HepG2 (cell line): Measurements from ENCODE around the gene ZFPM1. TPM values are rescaled to one million over a fixed set of nuclear protein-coding genes. Genes with fewer than 3 reads are reported as not detected.

ENCODE experiments used
- CBX5 ChIP-seq: sonication (generic); formaldehyde crosslinking; IDR thresholded peaks from 2 replicates; pipeline ENCODE4 v1.4.0; 2020; ENCODE audit warnings: missing genetic modification reagents, borderline replicate concordance
- CENPT ChIP-seq: sonication (generic); formaldehyde crosslinking; IDR thresholded peaks from 2 replicates; pipeline ENCODE4 v1.8.0; 2022; ENCODE audit warnings: low read depth, mild to moderate bottlenecking, moderate library complexity, missing genetic modification reagents
- MAFK ChIP-seq, 2 experiments: IDR thresholded peaks in 1 of 2; conservative IDR thresholded peaks in 1 of 2; 2 replicates each; pipeline ENCODE4 v1.6.1; 2011; ENCODE audit warnings: improper control_type of control experiment in 2 of 2, low read length in 2 of 2
- NR2C2 ChIP-seq: sonication (generic); formaldehyde crosslinking; IDR thresholded peaks from 2 replicates; pipeline ENCODE4 v1.4.0; 2020; ENCODE audit warnings: missing genetic modification reagents, mild to moderate bottlenecking, moderate library complexity, borderline replicate concordance
- PTBP1 ChIP-seq: fragments of 200-400 bp; formaldehyde crosslinking; IDR thresholded peaks from 2 replicates; pipeline ENCODE4 v1.6.1; 2018; ENCODE audit warnings: low read length, low read depth; ENCODE audit not compliant: poor library complexity, severe bottlenecking
- RAD51 ChIP-seq: fragments of 450-650 bp; IDR thresholded peaks from 2 replicates; pipeline ENCODE4 v1.6.1; 2016; ENCODE audit warnings: borderline replicate concordance
- SIX1 ChIP-seq: sonication (generic); formaldehyde crosslinking; IDR thresholded peaks from 2 replicates; pipeline ENCODE4 v1.4.0; 2020; ENCODE audit warnings: missing genetic modification reagents, borderline replicate concordance
- ZBTB7A ChIP-seq: sonication (generic); formaldehyde crosslinking; IDR thresholded peaks from 2 replicates; pipeline ENCODE4 v1.8.0; 2022; ENCODE audit warnings: mild to moderate bottlenecking, missing genetic modification reagents
- ZFP1 ChIP-seq: IDR thresholded peaks from 2 replicates; pipeline ENCODE4 v1.6.1; 2016
- ZFX ChIP-seq: sonication (generic); formaldehyde crosslinking; IDR thresholded peaks from 2 replicates; pipeline ENCODE4 v1.4.0; 2020; ENCODE audit warnings: mild to moderate bottlenecking, low read depth, missing genetic modification reagents, moderate library complexity
- ZFY ChIP-seq: sonication (generic); formaldehyde crosslinking; IDR thresholded peaks from 2 replicates; pipeline ENCODE4 v1.4.0; 2020; ENCODE audit warnings: missing genetic modification reagents
- ZNF136 ChIP-seq: sonication (generic); formaldehyde crosslinking; IDR thresholded peaks from 2 replicates; pipeline ENCODE4 v1.8.1; 2022; ENCODE audit warnings: low read depth, mild to moderate bottlenecking, moderate library complexity, missing genetic modification reagents
- ZNF143 ChIP-seq: sonication (generic); formaldehyde crosslinking; IDR thresholded peaks from 2 replicates; pipeline ENCODE4 v1.4.0; 2020; ENCODE audit warnings: missing genetic modification reagents
- ZNF263 ChIP-seq: sonication (generic); formaldehyde crosslinking; IDR thresholded peaks from 2 replicates; pipeline ENCODE4 v1.4.0; 2020; ENCODE audit warnings: missing genetic modification reagents
- ZNF670 ChIP-seq: sonication (generic); formaldehyde crosslinking; IDR thresholded peaks from 2 replicates; pipeline ENCODE4 v1.8.0; 2022; ENCODE audit warnings: mild to moderate bottlenecking, missing genetic modification reagents, borderline replicate concordance
- ZNF724P ChIP-seq: sonication (generic); formaldehyde crosslinking; IDR thresholded peaks from 2 replicates; pipeline ENCODE4 v1.8.0; 2022; ENCODE audit warnings: missing genetic modification reagents, borderline replicate concordance
- ZNF749 ChIP-seq: sonication (generic); formaldehyde crosslinking; IDR thresholded peaks from 2 replicates; pipeline ENCODE4 v1.8.0; 2022; ENCODE audit warnings: mild to moderate bottlenecking, missing genetic modification reagents, moderate library complexity, borderline replicate concordance
- ZNF776 ChIP-seq: sonication (generic); formaldehyde crosslinking; IDR thresholded peaks from 2 replicates; pipeline ENCODE4 v1.4.0; 2020; ENCODE audit warnings: mild to moderate bottlenecking, missing genetic modification reagents
- polyA plus RNA-seq, 8 experiments: library from polyadenylated mRNA; depleted of rRNA in 3 of 8; stranded (reverse) in 7 of 8; unstranded in 1 of 8; fragments of >200 nt; fragmentation: Illumina TruSeq in 4 of 8; extraction: Trizol in 4 of 8; gene quantifications; 2 replicates each; pipeline versions ENCODE4 v1.2.1 to v1.2.3, GENCODE V29; 2011 to 2016; ENCODE audit warnings: low read depth in 4 of 8, missing spikeins in 1 of 8, mixed read lengths in 1 of 8; ENCODE audit not compliant: insufficient read depth in 1 of 8
- total RNA-seq, 5 experiments: library from RNA; depleted of rRNA; stranded (reverse); fragments of >200 nt; fragmentation: Illumina TruSeq; extraction: Trizol; gene quantifications; 2 replicates each; pipeline ENCODE4 v1.2.3, GENCODE V29; 2016; ENCODE audit warnings: low read depth in 1 of 5
- TF ChIP-seq, protein P1 (sequence below): sonication (generic); formaldehyde crosslinking; IDR thresholded peaks from 2 replicates; pipeline ENCODE4 v1.4.0; 2020; ENCODE audit warnings: mild to moderate bottlenecking, low read depth, missing genetic modification reagents
- TF ChIP-seq, protein P2 (sequence below): IDR thresholded peaks from 2 replicates; pipeline ENCODE4 v1.6.1; 2016
- TF ChIP-seq, protein P3 (sequence below): fragments of 450-650 bp; IDR thresholded peaks from 2 replicates; pipeline ENCODE4 v1.6.1; 2017; ENCODE audit warnings: mild to moderate bottlenecking
- TF ChIP-seq, protein P4 (sequence below): sonication (generic); formaldehyde crosslinking; IDR thresholded peaks from 2 replicates; pipeline ENCODE4 v1.8.1; 2023; ENCODE audit warnings: mild to moderate bottlenecking, inconsistent platforms, moderate library complexity, missing genetic modification reagents, borderline replicate concordance
- TF ChIP-seq, protein P5 (sequence below): sonication (generic); formaldehyde crosslinking; IDR thresholded peaks from 2 replicates; pipeline ENCODE4 v1.8.1; 2023; ENCODE audit warnings: missing genetic modification reagents, mild to moderate bottlenecking, borderline replicate concordance

The ZFPM1 gene
- total and polyA plus RNA-seq, 2 of the 13 experiments (the other 11 are each of a cell fraction or from before 2014, with no cell fraction given), result 1.3 to 3.8 TPM

DNA sequence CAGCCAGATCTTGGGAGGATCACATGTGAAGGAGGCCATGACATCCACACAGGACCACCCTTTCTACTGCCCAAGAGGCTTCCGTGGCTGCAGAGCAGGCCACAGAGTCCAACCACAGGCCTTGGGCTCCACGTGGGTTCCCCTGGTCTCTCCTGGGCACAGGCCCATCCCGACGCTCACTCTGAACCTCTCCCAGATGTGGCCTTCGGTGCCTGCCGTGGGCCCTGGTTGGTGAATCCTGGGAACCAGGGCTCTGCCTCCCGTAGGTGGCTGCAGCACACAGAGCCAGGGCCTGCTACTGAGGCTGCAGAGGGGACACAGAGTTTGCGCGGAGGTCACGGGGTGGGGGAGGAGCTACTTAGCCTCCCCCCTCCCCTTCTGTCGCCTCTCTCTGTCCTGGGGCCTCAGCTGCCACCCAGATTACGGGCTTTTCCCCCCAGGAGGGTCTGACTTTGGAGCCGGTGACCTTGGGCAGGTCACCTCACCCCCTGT is 55.3 kb downstream of the ZFPM1 start (continued):
- TF ChIP-seq ZFY (CRISPR knock-in tag) (peak; percentile 69), PTBP1 (peak; percentile 15), CENPT (CRISPR knock-in tag) (peak; percentile 10; the same call in 1 of the 2 replicates), ZFP1 (CRISPR knock-in tag) (no peak), NR2C2 (CRISPR knock-in tag) (no peak), ZNF143 (CRISPR knock-in tag) (0 out of 2 replicates have a peak, but pooled peaks have one; percentile 1), MAFK (conservative IDR thresholded peaks at IDR 0.05 in 1 of 2, IDR thresholded peaks at IDR 0.05 in 1 of 2; ENCODE audit: low read length in 2 of 2) (no peak), ZNF776 (CRISPR knock-in tag) (no peak), ZFX (CRISPR knock-in tag) (peak; percentile 50), SIX1 (CRISPR knock-in tag) (no peak), CBX5 (no peak), RAD51 (no peak), ZNF263 (CRISPR knock-in tag) (0 out of 2 replicates have a peak, but pooled peaks have one; percentile 15), ZBTB7A (CRISPR knock-in tag) (no peak), ZNF724P (CRISPR knock-in tag) (0 out of 2 replicates have a peak, but pooled peaks have one; percentile 90), ZNF136 (CRISPR knock-in tag) (peak; percentile 5), ZNF670 (CRISPR knock-in tag) (0 out of 2 replicates have a peak, but pooled peaks have one; percentile 55), ZNF749 (CRISPR knock-in tag) (0 out of 2 replicates have a peak, but pooled peaks have one; percentile 5)
- TF ChIP-seq, protein P1, sequence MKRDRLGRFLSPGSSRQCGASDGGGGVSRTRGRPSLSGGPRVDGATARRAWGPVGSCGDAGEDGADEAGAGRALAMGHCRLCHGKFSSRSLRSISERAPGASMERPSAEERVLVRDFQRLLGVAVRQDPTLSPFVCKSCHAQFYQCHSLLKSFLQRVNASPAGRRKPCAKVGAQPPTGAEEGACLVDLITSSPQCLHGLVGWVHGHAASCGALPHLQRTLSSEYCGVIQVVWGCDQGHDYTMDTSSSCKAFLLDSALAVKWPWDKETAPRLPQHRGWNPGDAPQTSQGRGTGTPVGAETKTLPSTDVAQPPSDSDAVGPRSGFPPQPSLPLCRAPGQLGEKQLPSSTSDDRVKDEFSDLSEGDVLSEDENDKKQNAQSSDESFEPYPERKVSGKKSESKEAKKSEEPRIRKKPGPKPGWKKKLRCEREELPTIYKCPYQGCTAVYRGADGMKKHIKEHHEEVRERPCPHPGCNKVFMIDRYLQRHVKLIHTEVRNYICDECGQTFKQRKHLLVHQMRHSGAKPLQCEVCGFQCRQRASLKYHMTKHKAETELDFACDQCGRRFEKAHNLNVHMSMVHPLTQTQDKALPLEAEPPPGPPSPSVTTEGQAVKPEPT (CRISPR knock-in tag), result no peak
- TF ChIP-seq, protein P2, sequence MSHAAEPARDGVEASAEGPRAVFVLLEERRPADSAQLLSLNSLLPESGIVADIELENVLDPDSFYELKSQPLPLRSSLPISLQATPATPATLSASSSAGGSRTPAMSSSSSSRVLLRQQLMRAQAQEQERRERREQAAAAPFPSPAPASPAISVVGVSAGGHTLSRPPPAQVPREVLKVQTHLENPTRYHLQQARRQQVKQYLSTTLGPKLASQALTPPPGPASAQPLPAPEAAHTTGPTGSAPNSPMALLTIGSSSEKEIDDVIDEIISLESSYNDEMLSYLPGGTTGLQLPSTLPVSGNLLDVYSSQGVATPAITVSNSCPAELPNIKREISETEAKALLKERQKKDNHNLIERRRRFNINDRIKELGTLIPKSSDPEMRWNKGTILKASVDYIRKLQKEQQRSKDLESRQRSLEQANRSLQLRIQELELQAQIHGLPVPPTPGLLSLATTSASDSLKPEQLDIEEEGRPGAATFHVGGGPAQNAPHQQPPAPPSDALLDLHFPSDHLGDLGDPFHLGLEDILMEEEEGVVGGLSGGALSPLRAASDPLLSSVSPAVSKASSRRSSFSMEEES (CRISPR knock-in tag), result peak; percentile 12; the same call in 1 of the 2 replicates
- TF ChIP-seq, protein P3, sequence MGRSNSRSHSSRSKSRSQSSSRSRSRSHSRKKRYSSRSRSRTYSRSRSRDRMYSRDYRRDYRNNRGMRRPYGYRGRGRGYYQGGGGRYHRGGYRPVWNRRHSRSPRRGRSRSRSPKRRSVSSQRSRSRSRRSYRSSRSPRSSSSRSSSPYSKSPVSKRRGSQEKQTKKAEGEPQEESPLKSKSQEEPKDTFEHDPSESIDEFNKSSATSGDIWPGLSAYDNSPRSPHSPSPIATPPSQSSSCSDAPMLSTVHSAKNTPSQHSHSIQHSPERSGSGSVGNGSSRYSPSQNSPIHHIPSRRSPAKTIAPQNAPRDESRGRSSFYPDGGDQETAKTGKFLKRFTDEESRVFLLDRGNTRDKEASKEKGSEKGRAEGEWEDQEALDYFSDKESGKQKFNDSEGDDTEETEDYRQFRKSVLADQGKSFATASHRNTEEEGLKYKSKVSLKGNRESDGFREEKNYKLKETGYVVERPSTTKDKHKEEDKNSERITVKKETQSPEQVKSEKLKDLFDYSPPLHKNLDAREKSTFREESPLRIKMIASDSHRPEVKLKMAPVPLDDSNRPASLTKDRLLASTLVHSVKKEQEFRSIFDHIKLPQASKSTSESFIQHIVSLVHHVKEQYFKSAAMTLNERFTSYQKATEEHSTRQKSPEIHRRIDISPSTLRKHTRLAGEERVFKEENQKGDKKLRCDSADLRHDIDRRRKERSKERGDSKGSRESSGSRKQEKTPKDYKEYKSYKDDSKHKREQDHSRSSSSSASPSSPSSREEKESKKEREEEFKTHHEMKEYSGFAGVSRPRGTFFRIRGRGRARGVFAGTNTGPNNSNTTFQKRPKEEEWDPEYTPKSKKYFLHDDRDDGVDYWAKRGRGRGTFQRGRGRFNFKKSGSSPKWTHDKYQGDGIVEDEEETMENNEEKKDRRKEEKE, result no peak
- TF ChIP-seq, protein P4, sequence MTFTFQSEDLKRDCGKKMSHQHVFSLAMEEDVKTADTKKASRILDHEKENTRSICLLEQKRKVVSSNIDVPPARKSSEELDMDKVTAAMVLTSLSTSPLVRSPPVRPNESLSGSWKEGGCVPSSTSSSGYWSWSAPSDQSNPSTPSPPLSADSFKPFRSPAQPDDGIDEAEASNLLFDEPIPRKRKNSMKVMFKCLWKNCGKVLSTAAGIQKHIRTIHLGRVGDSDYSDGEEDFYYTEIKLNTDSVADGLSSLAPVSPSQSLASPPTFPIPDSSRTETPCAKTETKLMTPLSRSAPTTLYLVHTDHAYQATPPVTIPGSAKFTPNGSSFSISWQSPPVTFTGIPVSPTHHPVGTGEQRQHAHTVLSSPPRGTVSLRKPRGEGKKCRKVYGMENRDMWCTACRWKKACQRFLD, result 0 out of 2 replicates have a peak, but pooled peaks have one; percentile 16
- TF ChIP-seq, protein P5, sequence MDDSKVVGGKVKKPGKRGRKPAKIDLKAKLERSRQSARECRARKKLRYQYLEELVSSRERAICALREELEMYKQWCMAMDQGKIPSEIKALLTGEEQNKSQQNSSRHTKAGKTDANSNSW (CRISPR knock-in tag), result no peak
